GM19043 (cell line): ENCODE data around the gene ADCY7.

Experiments
- ATAC-seq: cut with Tn5 transposase; IDR thresholded peaks from one replicate; pipeline ENCODE4 v1.9.1; 2021; ENCODE audit warnings: low read depth; ENCODE audit not compliant: unreplicated experiment

The ADCY7 gene

GRCh38 chr16:50279504-50279865, 13.1 kb downstream of the ADCY7 start:
- no peak for ATAC-seq

DNA sequence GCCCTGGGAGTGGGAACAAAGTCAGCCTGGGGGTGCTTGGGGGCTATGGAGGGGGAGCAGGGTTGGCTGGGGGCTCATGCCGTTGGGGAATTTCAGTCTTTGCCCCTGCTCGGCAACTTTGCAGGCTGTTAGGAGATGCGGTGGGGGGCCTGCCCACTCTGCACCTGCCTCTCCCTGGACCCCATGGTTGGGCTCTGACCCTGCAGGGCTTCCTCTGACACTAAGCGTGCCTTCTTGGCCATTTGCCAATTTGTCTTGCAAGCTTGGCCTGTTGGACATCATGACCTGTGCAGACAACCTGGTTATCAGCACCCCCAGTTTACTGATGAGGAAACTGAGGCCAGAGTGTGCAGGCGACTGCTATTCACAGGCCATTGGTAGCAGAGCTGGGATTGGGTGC, 14.6 kb downstream of the ADCY7 start:
- ATAC-seq, result no peak

- ATAC-seq, result no peak
Observed at GRCh38 chr16:50281391-50282009, 15.1 kb downstream of the ADCY7 start.

- ATAC-seq, result peak; percentile 91
Observed at GRCh38 chr16:50282010-50282538, 15.7 kb downstream of the ADCY7 start.

GRCh38 chr16:50282955-50283631, 16.7 kb downstream of the ADCY7 start:
- no peak for ATAC-seq

DNA sequence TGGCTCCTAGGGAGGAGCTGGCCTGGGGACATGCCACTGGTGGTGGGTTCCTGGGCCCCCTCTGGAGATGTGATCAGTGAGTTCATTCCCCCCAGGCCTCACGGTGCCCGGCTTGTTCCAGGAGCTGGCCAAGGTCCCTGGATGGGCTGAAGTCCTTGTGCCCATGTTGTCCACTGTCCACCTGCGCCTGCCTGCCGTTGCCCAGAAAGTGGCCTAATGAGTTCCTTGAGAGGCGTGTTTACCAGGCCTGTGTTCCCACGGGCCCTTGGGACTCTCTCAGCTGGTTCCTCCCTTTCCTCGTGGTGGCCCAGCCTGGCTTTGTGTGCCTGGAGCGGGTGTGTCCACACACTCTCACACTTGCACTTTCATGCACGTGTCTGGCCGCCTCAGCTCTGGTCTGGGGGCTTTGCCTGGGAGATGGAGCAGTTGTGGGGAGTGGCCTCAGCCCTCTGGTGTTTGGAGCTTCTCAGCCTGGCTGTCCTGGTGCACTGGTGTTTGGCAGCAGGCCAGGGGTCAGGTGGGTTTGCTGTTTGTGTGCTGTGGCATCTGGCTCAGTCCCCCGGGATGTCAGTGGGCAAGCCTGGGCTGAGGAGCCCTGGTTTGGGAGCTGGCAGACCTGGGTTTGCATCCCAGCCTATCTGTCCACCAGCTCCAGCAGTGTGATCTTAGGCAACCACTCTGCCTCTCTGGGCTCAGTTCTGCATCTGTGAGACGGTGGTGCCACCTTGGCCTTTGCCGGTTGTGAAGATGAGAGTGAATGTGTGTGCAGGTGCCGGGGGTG, 18.0 kb downstream of the ADCY7 start:
- ATAC-seq, result no peak

- ATAC-seq, result no peak
Observed at GRCh38 chr16:50285406-50286003, 19.2 kb downstream of the ADCY7 start.

DNA sequence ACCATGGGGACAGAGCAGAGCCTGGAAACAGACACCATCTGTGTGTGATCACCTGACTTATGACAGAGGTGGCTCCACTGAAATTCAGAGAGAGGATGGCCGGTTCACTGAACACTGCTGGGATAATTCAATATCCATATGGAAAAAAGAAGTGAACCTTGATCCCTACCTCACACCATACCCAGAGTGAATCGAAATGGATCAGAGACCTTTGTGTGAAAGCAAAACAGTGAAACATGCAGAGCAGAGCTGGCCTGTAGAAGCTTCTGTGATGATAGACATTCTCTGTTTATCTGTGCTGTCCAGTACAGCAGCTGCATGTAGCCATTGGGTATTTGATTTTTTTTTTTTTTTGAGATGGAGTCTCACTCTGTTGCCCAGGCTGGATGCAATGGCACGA, 20.3 kb downstream of the ADCY7 start:
- ATAC-seq, result no peak

GRCh38 chr16:50288026-50288425, 21.7 kb downstream of the ADCY7 start:
- no peak for ATAC-seq

GRCh38 chr16:50288920-50289319, 22.6 kb downstream of the ADCY7 start:
- no peak for ATAC-seq

GRCh38 chr16:50289950-50290764, 23.8 kb downstream of the ADCY7 start:
- no peak for ATAC-seq

GRCh38 chr16:50290856-50291255, 24.5 kb downstream of the ADCY7 start:
- ATAC-seq, result no peak

GRCh38 chr16:50291719-50292565, 25.6 kb downstream of the ADCY7 start:
- ATAC-seq, result no peak

DNA sequence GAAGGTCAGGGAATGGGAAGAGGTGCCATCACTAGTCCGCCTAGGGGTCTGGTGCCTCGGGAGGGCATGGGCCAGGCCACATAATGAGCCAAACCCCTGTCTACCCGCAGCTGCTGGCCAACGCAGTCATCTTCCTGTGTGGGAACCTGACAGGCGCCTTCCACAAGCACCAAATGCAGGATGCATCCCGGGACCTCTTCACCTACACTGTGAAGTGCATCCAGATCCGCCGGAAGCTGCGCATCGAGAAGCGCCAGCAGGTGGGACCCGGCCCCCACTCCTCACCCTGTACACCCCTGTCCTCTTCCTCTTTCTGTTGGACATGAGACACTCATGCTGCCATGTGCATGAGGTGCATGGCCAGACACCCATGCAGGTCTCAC, 26.2 kb downstream of the ADCY7 start:
- ATAC-seq, result no peak

GRCh38 chr16:50293041-50293783, 26.9 kb downstream of the ADCY7 start:
- no peak for ATAC-seq

DNA sequence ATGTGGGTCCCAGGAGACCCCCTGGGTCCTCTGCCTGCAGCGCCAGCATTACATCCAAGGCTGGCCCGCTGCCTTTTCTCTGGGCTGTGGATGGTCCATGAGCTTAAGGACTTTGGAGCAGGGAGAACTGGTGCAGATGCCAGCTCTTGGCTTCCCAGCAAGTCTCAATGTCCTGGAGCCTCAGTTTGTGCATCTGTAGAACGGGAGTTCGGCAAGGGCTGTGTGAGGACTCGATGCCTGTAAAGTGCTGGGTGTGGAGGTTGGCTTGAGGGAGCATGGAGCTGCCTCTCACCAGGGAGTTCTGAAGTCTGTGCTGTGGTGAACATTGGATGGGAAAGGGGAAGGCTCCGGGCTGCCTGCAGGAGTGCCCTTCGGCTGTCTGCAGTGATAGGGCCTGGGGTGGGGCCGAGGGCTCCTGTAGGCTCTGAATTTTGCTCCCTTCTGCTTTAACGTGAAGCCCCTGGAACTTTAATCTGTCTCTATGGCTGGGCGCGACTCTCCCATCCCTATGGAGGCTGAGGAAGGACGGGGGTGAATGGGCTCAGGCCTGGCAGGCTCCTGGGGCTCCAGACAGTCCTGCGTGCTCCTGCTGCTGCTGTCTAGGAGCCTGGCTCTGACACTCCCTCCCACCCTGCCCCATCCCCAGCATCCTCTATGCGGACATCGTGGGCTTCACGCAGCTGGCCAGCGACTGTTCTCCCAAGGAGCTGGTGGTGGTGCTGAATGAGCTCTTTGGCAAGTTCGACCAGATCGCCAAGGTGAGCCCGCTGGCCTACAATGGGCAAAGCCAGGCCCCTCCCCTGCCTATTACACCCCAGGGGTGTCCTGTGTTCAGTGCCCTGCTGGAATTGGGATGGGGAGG, 27.9 kb downstream of the ADCY7 start:
- ATAC-seq, result no peak

DNA sequence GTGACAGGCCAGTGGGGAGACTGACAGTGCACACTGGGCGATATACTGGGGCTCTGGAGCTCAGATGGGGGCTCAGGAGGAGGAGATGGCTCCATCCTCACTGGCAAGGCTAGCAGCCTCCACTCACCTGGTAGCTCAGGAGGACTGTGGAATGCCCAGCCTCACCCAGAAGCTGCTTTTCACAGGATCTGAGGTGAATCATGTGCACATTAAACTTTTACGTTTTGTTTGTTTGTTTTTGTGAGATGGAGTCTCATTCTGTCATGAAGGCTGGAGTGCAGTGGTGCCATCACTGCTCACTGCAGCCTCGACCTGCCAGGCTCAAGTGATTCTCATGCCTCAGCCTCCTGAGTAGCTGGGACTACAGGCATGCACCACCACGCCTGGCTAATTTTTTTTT, 28.6 kb downstream of the ADCY7 start:
- no peak for ATAC-seq
